Stomach (tissue), 9 donors: ENCODE results near the gene QPCT. TPM values are rescaled to one million over a fixed set of nuclear protein-coding genes. Genes with fewer than 3 reads are reported as not detected.

Experiments used
- DNase-seq, 2 donors: peaks; one replicate each; pipeline versions ENCODE4 v3.0.0 to v3.0.0-alpha.2; 2013 to 2019
- H3K27ac ChIP-seq, 5 donors: fragments of 200-600 bp in 4 of 5; sonication (generic) in 4 of 5; one replicate each; pipeline ENCODE4 v1.5.1; 2013 to 2019; ENCODE audit warnings: mild to moderate bottlenecking in 1 of 5, moderate library complexity in 1 of 5
- H3K27me3 ChIP-seq, 3 donors: fragments of 200-600 bp; sonication (generic); one replicate each; pipeline ENCODE4 v1.5.1; 2017 to 2019; ENCODE audit warnings: mixed run types in 1 of 3
- H3K36me3 ChIP-seq, 4 donors: fragments of 200-600 bp; sonication (generic); 1 replicate in 3 of 4; 2 replicates in 1 of 4; pipeline ENCODE4 v1.5.1; 2016 to 2019
- H3K4me1 ChIP-seq, 4 donors: fragments of 200-600 bp; sonication (generic); one replicate each; pipeline ENCODE4 v1.5.1; 2016 to 2019
- H3K4me3 ChIP-seq, 4 donors: fragments of 200-600 bp; sonication (generic) in 3 of 4; one replicate each; pipeline ENCODE4 v1.5.1; 2016 to 2019; ENCODE audit warnings: mild to moderate bottlenecking in 1 of 4
- H3K9me3 ChIP-seq, 4 donors: fragments of 200-600 bp; sonication (generic); one replicate each; pipeline ENCODE4 v1.5.1; 2016 to 2019
- EP300 ChIP-seq: sonication (generic); formaldehyde crosslinking; IDR thresholded peaks from one replicate; pipeline ENCODE4 v1.6.1; 2017; ENCODE audit warnings: antibody characterized with exemption
- POLR2A ChIP-seq, 4 donors: fragments of 450-650 bp; IDR thresholded peaks; one replicate each; pipeline ENCODE4 v1.6.1; 2016; ENCODE audit warnings: antibody characterized with exemption in 4 of 4, control low read depth in 2 of 4, mild to moderate bottlenecking in 1 of 4, moderate library complexity in 1 of 4
- POLR2AphosphoS5 ChIP-seq, 3 donors: sonication (generic); formaldehyde crosslinking; IDR thresholded peaks; one replicate each; pipeline ENCODE4 v1.6.1; 2016; ENCODE audit warnings: antibody characterized with exemption in 3 of 3
- WGBS, 5 donors: extraction: QIAGEN DNeasy Blood & Tissue Kit in 3 of 5; methylation state at CpG; one replicate each; pipeline versions ENCODE4 v1.1.5 to v1.1.7; 2013 to 2018; 5-methylcytosine and 5-hydroxymethylcytosine counted together
- intact Hi-C: fragments of 100-400 bp; cut with DNase I; formaldehyde crosslinking; loops from one replicate; pipeline ENCODE4 v1.15.1; 2023; ENCODE audit warnings: low total_unique reads
- polyA plus RNA-seq, 3 donors: library from polyadenylated mRNA; stranded (reverse); fragments of 200-250 nt; gene quantifications; one replicate each; pipeline ENCODE4 v1.2.3, GENCODE V29; 2013
- total RNA-seq, 5 donors: library from RNA; depleted of rRNA; stranded (reverse); fragments of >200 nt; gene quantifications; one replicate each; pipeline versions ENCODE4 v1.1.0 to v1.2.3, GENCODE V29; 2014 to 2016
- TF ChIP-seq, protein P1 (sequence below), 7 experiments: fragments of 450-650 bp in 4 of 7; fragments of 200-600 bp in 3 of 7; sonication (generic) in 3 of 7; IDR thresholded peaks; one replicate each; pipeline ENCODE4 v1.5.1; 2016 to 2019; ENCODE audit warnings: antibody characterized with exemption in 7 of 7, control low read depth in 2 of 7, mild to moderate bottlenecking in 1 of 7
- donor health status: healthy with polysubstance abuse.
- donor health status: Bipolar disorder and iron deficiency.
- donor health status: healthy.

QPCT gene
- total and polyA plus RNA-seq, 8 donors = 1.3 to 26.6 (median 4.4) TPM; not detected in 1

DNA sequence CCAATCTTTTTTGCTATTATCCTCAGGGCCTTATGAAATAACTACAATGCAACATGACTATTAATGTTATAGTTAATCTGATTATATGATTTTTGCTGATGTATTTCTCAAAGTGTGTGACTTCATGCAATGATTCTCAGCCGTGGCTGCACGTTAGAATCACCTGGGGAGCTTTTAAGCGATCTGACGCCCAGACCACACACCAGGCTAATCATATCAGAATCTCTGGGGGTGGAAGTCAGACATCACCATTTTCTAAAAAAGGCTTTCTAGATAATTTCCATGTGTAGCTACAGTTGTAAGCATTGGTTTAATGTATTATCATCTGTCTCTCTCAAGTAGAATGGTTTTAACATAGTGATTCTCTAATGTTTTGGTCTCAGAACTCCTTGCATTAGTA lies 5.5 kb upstream of the QPCT start:
- H3K4me1 ChIP-seq = peaks cover 0 to 7% (median 3%) of the 10 kb centered on the region in 4 donors
- no peak for TF ChIP-seq EP300
- no peak for TF ChIP-seq POLR2A (IDR thresholded peaks at IDR 0.05)
- no peak for TF ChIP-seq POLR2AphosphoS5 (IDR thresholded peaks at IDR 0.05)
- TF ChIP-seq, protein P1, sequence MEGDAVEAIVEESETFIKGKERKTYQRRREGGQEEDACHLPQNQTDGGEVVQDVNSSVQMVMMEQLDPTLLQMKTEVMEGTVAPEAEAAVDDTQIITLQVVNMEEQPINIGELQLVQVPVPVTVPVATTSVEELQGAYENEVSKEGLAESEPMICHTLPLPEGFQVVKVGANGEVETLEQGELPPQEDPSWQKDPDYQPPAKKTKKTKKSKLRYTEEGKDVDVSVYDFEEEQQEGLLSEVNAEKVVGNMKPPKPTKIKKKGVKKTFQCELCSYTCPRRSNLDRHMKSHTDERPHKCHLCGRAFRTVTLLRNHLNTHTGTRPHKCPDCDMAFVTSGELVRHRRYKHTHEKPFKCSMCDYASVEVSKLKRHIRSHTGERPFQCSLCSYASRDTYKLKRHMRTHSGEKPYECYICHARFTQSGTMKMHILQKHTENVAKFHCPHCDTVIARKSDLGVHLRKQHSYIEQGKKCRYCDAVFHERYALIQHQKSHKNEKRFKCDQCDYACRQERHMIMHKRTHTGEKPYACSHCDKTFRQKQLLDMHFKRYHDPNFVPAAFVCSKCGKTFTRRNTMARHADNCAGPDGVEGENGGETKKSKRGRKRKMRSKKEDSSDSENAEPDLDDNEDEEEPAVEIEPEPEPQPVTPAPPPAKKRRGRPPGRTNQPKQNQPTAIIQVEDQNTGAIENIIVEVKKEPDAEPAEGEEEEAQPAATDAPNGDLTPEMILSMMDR (IDR thresholded peaks at IDR 0.05) = no peak
- intact Hi-C loops = no loop called here
- H3K36me3 ChIP-seq = no peaks in the 10 kb centered on the region
- no peak overlapping the region for H3K27ac ChIP-seq
- no peaks in the 10 kb centered on the region for H3K9me3 ChIP-seq
- H3K4me3 ChIP-seq = no peak overlapping the region
- DNase-seq = no peak
- 71 to 81% (median 77%) methylated on average over 4 of the region's 4 CpGs for WGBS, 5 donors
- H3K27me3 ChIP-seq = no peaks in the 10 kb centered on the region

DNA sequence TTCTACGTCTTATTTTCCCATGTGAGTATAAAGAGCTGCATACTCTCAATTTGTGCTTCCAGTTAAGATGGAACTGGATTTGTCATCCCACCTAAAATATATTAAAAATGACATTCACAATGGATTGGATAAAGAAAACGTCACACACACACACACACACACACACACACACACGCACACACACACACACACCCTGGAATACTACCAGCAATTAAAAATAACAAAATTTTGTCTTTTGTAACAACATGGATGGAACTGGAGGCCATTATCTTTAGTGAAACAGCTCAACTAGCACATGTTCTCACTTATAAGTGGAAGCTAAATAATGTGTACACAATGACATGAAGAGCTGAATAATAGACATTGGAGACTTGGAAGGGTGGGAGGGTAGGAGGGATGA lies 3.8 kb upstream of the QPCT start:
- TF ChIP-seq POLR2AphosphoS5 (IDR thresholded peaks at IDR 0.05) (no peak), EP300 (no peak), POLR2A (IDR thresholded peaks at IDR 0.05) (no peak)
- TF ChIP-seq, protein P1 (IDR thresholded peaks at IDR 0.05) = no peak
- no peak for DNase-seq
- Histone ChIP-seq H3K36me3 (no peaks in the 10 kb centered on the region), H3K27ac (no peak overlapping the region), H3K27me3 (peaks cover 0 to 4% (median 0%) of the 10 kb centered on the region in 3 donors), H3K4me1 (peaks cover 0 to 21% (median 17%) of the 10 kb centered on the region in 4 donors), H3K9me3 (no peaks in the 10 kb centered on the region), H3K4me3 (no peak overlapping the region)
- intact Hi-C loops = no loop called here
- 80 to 85% (median 83%) methylated on average over 3 of the region's 3 CpGs for WGBS, 5 donors

DNA sequence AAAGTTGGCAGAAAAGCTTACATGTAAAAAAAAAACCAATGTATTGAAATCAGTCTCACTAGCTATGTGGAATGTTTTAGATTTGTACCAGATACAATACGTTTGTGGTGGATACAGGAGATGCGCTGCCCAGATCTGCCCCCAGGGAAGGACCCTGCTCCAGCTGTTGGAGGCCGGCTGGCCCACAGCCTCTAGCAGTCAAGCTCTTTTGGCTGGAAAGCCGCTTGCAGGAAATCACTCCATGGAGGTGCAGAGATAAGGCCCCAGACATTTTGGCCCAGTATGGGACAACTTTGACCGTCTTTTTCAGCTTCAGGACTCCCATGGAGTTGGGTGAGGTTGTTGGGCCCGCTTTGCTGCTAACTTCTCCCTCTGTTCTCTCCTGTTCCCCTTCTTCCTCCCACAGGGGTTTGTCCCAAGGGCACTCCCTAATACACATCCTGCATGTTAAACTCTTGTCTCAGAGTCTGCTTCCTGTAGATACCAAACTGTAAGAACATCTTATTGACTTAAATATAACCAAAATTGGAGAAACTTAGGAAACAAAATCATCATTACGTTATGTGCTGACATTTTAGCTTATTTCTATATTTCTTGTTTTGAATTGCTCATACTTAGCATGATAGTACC lies 1.7 kb upstream of the QPCT start:
- Histone ChIP-seq H3K4me3 (no peak overlapping the region), H3K9me3 (no peaks in the 10 kb centered on the region), H3K4me1 (peaks cover 0 to 21% (median 17%) of the 10 kb centered on the region in 4 donors), H3K27ac (no peak overlapping the region), H3K36me3 (no peaks in the 10 kb centered on the region), H3K27me3 (peaks cover 0 to 4% (median 0%) of the 10 kb centered on the region in 3 donors)
- intact Hi-C loops = no loop called here
- no peak for TF ChIP-seq POLR2A (IDR thresholded peaks at IDR 0.05)
- 83 to 90% (median 90%) methylated on average over 7 of the region's 7 CpGs for WGBS, 5 donors
- peak in 1 of 2 donors; percentile 21 for DNase-seq

DNA sequence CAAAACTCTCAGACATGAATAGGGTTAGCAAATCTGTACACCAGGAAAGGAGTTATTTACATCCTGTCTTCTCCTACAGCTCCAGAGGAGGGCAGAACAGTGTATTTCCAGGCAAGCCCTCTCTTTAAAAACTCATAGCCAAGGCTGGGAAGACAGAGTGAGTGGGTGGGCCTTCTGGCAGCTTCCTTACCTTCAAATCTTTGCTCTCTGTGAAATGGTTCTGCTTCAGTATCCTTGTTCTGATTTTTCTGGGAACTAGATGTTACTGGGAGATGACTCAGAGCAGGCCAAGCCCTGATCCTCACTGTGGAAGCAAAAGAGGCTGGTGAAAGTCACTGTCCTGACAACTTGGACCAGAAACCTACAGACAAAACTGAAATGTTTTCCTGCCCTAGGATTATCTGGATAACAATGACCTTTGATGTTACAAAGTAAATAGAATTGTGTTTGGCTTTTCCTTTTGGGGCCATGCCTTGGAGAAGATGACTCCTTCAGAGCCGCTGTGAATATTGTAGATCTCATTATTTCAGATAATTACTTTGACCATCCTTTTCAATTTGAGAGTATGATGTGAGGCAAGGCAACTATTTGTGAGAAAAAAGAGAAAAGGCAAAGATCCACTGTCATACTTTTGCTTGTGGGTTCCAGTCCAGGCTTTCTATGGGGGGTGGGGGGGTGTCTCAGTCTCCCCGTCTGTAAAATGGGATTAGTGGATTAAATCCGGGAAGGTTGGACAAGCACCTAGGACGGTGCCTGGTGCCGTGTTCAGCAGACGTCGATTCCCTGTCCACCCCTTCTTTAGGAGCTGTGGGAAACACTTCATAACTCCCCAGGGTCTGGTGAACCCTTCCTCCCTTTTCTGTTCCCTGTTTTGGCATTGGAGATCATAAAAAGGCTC lies 644 bp upstream of the QPCT start:
- no peak for TF ChIP-seq POLR2A (IDR thresholded peaks at IDR 0.05)
- TF ChIP-seq, protein P1 (IDR thresholded peaks at IDR 0.05) = peak in 1 of 7 experiments; percentile 9
- peak in 1 of 3 donors; percentile 33 for TF ChIP-seq POLR2AphosphoS5 (IDR thresholded peaks at IDR 0.05)
- TF ChIP-seq EP300 = no peak
- H3K27ac ChIP-seq = peak overlapping the region in 4 of 5 donors; percentile 22 to 77 (median 56)
- DNase-seq = peak in 1 of 2 donors; percentile 71
- intact Hi-C loops = no loop called here
- H3K36me3 ChIP-seq = no peaks in the 10 kb centered on the region
- peaks cover 0 to 4% (median 0%) of the 10 kb centered on the region in 3 donors for H3K27me3 ChIP-seq
- H3K4me3 ChIP-seq = peak overlapping the region; percentile 54 to 62 (median 58)
- WGBS, 5 donors = 76 to 85% (median 82%) methylated on average over 7 of the region's 7 CpGs
- H3K4me1 ChIP-seq = peaks cover 0 to 21% (median 17%) of the 10 kb centered on the region in 4 donors
- H3K9me3 ChIP-seq = no peaks in the 10 kb centered on the region
